HG03521 (cell line): ENCODE data around the gene ZNF765.
"Not testable (repeated sequence)": the region's sequence is repeated elsewhere in the genome, so short reads cannot be mapped to it uniquely, and the experiment has no call there.

ENCODE experiments used
- ATAC-seq: cut with Tn5 transposase; IDR thresholded peaks from one replicate; pipeline ENCODE4 v1.9.1; 2021; ENCODE audit warnings: mild to moderate bottlenecking, moderate library complexity; ENCODE audit not compliant: unreplicated experiment

The ZNF765 gene

DNA sequence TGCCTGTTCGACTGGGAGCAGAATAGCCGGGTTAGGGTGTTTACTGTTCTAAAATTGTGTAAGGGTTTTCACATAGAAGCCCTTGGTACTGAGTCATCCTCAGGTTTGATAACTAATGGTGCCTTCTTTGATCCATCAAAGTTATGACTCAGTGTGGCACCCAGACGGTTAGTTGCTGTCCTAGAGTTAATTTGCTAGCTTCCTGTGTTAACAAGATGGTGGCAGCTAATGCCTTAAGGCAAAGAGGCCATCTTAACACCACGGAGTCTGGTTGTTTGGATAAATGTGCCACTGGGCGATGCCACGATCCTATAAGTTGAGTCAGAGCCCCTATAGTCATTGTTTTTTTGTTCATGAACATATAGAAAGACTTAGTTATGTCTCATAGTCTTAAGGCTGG, 80.5 kb downstream of the ZNF765 start:
- not testable (repeated sequence) for ATAC-seq
